NB4 (cell line): Measurements from ENCODE around the gene GRM7.

ENCODE experiments used
- DNase-seq: peaks from one replicate; pipeline ENCODE4 v3.0.0; 2010; ENCODE audit warnings: low read depth
- H3K4me3 ChIP-seq: one replicate; pipeline ENCODE4 v1.5.1; 2011; ENCODE audit warnings: mild to moderate bottlenecking, low read depth, low read length, moderate library complexity
- CTCF ChIP-seq: IDR thresholded peaks from one replicate; pipeline ENCODE4 v1.5.1; 2012; ENCODE audit warnings: low read depth, low read length
- MYC ChIP-seq: IDR thresholded peaks from 2 replicates; pipeline ENCODE4 v1.6.1; 2011; ENCODE audit warnings: low read depth, low read length
- POLR2A ChIP-seq: IDR thresholded peaks from 2 replicates; pipeline ENCODE4 v1.6.1; 2011; ENCODE audit warnings: mild to moderate bottlenecking; ENCODE audit not compliant: insufficient read length; ENCODE audit errors: extremely low read depth
- TF ChIP-seq, protein P1 (sequence below): IDR thresholded peaks from 2 replicates; pipeline ENCODE4 v1.6.1; 2011; ENCODE audit warnings: low read depth, low read length

The GRM7 gene

GRCh38 chr3:7789324-7789723 is 928.4 kb downstream of the GRM7 start:
- TF ChIP-seq, protein P1, sequence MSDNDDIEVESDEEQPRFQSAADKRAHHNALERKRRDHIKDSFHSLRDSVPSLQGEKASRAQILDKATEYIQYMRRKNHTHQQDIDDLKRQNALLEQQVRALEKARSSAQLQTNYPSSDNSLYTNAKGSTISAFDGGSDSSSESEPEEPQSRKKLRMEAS, result no peak
- TF ChIP-seq MYC (no peak), POLR2A (no peak), CTCF (no peak)
- no peak overlapping the region for H3K4me3 ChIP-seq
- DNase-seq, result no peak

DNA sequence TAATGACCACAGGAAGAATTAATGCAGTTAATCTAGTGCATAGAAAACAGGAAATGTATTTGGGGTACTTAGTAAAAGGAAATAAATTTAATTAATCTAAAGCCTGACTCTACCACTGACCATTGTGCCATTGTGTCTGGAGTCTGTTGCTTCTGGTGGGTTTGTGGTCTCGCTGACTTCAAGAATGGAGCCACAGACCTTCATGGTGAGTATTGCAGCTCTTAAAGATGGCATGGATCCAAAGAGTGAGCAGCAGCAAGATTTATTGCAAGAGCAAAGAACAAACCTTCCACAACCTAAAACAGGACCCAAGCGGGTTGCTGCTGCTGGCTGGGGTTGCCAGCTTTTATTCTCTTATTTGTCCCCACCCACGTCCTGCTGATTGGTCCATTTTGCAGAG is 929.2 kb downstream of the GRM7 start:
- no peak overlapping the region for H3K4me3 ChIP-seq

More for the DNA sequence above, 929.2 kb downstream of the GRM7 start:
- TF ChIP-seq POLR2A (no peak), CTCF (no peak), MYC (no peak)
- TF ChIP-seq, protein P1, result no peak
- no peak for DNase-seq
